SU-DHL-6 (cell line): ENCODE data around the gene CABP2.

ENCODE experiments used
- EZH2phosphoT487 ChIP-seq: fragments of 200-600 bp; sonication (generic), shearing (Covaris generic); conservative IDR thresholded peaks from 2 replicates; pipeline ENCODE4 v1.6.1; 2018; ENCODE audit warnings: mild to moderate bottlenecking, antibody characterized with exemption, low read length, moderate library complexity, mixed read lengths
- TF ChIP-seq, protein P1 (sequence below): fragments of 200-600 bp; sonication (generic); IDR thresholded peaks from one replicate; pipeline ENCODE4 v1.5.1; 2017; ENCODE audit warnings: antibody characterized with exemption, mild to moderate bottlenecking, low read length, moderate library complexity; ENCODE audit not compliant: insufficient read depth, poor library complexity, severe bottlenecking

DNA sequence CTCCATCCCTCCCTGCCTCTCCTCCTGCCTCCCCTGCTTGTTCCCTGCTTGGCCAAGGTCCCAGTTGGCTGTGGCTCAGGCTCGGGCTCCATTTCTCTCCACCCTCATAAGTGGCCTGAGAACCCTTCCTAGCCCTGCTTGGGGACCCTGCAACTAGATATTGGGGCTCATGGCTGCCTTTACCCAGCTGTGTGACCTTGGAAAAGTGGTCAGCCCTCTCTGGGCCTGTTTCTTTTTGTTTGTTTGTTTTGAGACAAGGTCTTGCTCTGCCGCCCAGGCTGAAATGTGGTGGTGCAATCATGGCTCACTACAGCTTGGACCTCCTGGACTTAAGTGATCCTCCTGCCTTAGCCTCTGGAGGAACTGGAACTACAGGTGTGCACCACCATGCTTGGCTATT lies 20.3 kb upstream of the CABP2 start:
- TF ChIP-seq, protein P1, sequence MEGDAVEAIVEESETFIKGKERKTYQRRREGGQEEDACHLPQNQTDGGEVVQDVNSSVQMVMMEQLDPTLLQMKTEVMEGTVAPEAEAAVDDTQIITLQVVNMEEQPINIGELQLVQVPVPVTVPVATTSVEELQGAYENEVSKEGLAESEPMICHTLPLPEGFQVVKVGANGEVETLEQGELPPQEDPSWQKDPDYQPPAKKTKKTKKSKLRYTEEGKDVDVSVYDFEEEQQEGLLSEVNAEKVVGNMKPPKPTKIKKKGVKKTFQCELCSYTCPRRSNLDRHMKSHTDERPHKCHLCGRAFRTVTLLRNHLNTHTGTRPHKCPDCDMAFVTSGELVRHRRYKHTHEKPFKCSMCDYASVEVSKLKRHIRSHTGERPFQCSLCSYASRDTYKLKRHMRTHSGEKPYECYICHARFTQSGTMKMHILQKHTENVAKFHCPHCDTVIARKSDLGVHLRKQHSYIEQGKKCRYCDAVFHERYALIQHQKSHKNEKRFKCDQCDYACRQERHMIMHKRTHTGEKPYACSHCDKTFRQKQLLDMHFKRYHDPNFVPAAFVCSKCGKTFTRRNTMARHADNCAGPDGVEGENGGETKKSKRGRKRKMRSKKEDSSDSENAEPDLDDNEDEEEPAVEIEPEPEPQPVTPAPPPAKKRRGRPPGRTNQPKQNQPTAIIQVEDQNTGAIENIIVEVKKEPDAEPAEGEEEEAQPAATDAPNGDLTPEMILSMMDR: no peak
- no peak for TF ChIP-seq EZH2phosphoT487
